Thyroid gland (tissue), 4 donors: ENCODE measurements around the gene KRIT1.

ENCODE experiments used
- CTCF ChIP-seq, 6 experiments: fragments of 200-600 bp in 3 of 6; fragments of 450-650 bp in 3 of 6; sonication (generic) in 3 of 6; IDR thresholded peaks; one replicate each; pipeline ENCODE4 v1.5.1; 2016 to 2019; ENCODE audit warnings: antibody characterized with exemption in 6 of 6, mild to moderate bottlenecking in 2 of 6, inconsistent platforms in 1 of 6, moderate library complexity in 1 of 6
- POLR2A ChIP-seq, 2 donors: fragments of 450-650 bp; IDR thresholded peaks; one replicate each; pipeline ENCODE4 v1.6.1; 2017; ENCODE audit warnings: antibody characterized with exemption in 2 of 2, mild to moderate bottlenecking in 2 of 2, moderate library complexity in 1 of 2

GRCh38 chr7:92282930-92283329 lies 37.2 kb upstream of the KRIT1 start:
- no peak for TF ChIP-seq CTCF (IDR thresholded peaks at IDR 0.05)
- no peak for TF ChIP-seq POLR2A (IDR thresholded peaks at IDR 0.05)
